ENCODE results near the gene ANKAR.
"Not testable (repeated sequence)": the region's sequence is repeated elsewhere in the genome, so short reads cannot be mapped to it uniquely, and the experiment has no call there.

ANKAR gene, protein sequence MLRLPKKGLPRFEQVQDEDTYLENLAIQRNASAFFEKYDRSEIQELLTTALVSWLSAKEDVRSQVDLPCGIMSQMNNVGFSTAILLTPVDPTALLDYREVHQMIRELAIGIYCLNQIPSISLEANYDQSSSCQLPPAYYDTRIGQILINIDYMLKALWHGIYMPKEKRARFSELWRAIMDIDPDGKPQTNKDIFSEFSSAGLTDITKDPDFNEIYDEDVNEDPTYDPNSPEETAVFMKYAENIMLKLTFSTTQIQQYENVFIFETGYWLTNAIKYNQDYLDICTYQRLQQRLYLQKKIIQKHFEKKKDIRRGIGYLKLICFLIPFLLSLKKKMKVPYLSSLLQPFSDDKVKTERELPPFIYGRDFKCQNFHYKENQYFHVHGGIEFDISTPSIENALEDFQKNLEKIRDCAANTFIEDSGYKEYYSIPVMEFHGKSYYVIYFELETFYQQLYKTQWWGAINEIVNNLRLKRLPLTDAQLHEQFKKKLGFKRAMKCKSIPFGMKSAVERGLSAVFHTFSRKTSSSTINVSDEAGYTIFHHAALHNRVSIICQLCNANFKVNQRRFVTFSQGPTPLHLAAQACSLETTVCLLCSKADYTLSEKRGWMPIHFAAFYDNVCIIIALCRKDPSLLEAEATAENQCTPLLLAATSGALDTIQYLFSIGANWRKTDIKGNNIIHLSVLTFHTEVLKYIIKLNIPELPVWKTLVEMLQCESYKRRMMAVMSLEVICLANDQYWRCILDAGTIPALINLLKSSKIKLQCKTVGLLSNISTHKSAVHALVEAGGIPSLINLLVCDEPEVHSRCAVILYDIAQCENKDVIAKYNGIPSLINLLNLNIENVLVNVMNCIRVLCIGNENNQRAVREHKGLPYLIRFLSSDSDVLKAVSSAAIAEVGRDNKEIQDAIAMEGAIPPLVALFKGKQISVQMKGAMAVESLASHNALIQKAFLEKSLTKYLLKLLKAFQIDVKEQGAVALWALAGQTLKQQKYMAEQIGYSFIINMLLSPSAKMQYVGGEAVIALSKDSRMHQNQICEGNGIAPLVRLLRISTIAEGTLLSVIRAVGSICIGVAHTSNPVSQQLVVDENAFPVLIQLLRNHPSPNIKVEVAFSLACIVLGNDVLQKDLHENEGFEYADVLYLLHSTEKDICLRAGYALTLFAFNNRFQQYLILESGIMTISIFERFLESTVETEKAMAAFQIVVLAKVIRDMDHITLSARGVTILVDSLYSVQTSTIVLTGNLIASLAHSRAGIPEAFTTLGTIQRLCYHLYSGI (N-terminal part only)

DNA sequence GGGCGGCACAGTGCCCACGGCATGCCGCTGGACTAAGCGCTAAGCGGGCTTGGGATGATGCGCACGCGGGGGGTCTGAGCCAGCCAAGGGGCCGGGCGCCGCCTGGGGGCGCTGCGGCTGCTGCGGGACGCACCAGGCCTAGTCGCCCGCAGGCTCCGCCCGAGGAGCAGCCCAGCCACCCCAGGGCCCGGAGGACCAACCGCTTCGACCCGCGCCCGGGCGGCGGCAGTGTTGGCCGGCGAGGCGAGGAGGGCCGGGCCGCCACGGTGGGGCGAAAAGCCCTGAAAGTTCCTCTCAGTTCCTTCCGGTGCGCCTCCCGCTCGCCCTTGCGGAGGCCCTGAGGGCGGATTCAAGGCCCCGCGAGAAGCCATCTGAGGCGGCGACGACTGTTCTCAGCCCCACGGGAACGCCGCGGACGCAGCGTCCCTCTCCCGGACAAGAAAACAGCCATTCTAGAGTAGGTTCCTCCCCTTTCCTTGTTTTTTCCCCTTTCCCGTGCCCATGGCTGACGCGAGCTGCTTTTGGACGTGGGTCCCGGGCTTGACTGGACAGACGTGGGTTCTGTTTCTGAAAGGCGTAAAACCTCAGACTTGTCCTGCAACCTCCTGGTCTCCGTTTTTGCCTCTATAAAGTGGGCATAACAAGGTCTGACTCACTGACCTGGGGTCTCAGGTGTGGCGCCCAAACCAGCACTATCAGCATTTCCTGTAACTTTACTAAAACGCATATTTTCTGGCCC is at the start of gene ANKAR:
Gene ANKAR, plus strand, starts transcription at position 297 of the 739 bp plus-strand sequence. CDS start 1,821 bp downstream, outside the sequence.
- peak; percentile 67 for DNase-seq

DNA sequence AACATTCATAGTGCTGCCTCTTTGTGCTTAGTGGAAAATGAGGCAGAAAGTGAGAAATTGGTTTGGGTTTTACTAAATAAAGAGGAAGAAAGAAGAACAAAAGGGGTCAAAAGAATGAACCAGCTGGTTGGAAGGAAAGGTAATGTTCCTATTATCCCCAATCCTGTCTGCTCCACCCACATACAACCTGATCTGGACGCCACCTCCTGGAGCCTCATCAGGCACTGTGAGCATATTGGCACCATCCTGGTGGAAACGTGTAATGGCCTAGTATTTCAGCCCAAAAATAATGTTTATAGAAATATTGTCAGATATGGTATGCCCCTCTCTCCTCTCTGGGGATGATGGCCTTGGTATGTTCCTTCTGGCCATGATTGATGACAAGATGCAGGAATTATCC is 48.8 kb upstream of the ANKAR start:
- no peak for DNase-seq

DNA sequence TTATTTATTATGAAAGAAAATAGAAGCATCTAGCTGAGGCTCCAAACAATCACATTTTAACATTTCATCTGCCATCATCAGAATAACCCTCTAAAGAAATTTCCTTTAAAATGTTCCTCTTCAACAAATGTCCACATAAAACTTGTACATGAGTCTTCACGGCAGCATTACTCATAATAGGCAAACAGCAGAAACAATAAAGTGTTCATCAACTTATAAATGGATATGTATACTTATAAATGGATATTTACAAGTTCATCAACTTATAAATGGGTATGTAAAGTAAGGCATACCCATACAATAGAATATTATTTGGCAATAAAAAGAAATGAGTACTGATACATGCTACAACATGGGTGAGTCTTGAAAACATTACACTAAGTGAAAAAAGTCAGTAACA is 46.7 kb upstream of the ANKAR start:
- DNase-seq, result no peak

DNA sequence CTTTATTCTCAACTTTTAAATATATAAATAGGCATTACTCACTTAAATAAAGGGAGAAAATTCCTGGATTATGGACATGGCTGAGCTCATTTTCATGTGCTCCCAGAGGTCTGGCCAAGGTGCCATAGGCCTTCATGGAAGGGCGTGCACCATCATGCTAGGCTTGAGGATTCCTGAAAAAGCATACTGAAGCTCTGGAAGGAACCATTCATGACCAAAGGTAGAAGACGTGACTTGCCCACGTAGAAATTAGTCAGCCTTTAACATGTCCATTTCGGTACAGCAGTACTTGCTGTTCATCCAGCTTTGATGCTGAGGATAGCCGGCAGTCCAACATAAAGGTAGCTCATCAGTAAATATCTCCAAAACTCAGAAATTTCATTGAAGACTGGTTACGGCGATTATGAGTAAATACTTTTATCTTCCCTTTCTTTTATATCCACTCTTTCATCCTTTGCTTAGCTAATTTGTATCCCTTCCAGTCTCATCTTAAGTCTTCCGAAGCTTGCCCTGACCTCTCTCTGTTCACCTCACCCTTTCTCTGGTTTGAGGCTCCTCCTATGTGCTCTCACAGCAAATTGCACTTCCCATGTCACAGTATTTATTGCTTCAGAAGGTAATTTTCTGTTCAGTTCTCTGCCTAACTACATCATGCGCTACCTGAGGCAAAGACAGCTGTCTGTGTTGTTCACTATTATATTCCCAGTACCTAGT is 45.5 kb upstream of the ANKAR start:
- no peak for DNase-seq

DNA sequence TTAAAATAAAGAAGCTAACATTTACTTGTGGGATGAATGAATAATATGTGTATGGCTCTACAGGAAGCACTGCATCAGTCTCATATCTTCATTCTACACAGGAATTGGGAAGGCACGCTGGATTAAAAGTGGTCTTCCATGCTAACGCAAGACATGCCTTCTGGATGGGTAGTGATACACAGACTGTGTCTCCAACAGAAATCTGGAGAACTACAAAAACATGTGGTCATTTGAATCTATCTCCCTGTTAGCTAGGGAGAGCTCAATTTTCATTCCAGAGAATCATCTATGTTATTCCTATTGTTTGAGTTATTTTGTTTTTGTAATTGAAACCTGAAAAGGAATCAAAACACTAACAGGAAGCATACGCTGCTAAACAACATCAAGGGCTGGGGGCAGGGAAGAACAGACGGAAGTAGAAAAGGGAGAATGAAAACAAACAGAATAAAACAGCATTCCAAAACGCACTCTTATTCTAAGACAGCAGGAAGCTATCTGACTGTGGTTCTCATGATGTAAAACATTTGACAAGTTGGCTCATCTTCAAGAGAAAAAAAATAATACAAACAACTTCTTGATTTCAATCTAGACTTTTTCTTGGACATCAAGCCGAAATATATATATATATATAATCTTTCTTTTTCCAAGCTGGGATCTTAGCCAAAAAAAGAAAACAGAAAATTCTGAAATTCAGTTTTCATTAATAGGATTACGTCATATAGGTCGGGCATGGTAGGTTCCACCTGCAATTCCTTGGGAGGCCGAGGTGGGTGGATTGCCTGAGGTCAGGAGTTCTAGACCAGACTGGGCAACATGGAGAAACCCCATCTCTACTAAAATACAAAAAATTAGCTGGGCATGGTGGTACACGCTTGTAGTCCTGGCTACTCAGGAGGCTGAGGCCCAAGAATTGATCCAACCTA is 44.7 kb upstream of the ANKAR start:
- no peak for DNase-seq

DNA sequence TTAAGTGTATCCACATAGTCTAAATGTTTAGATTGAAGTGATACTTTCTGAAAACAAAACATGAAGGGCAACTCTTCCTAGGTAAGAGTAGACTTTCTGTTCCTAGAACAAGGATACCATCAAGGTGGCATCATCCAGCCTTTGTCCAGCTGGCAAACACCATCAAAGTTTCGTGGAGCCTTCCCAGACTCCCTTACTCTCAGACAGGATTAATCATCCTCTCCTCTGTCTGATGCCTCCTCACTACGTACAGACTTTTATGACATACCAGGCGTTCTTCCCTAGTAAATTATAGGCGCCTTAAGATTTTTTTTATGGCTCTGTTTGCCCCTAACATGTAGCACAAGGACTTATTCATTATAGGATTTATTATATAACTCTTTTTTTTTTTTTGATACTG is 42.6 kb upstream of the ANKAR start:
- DNase-seq, result no peak

DNA sequence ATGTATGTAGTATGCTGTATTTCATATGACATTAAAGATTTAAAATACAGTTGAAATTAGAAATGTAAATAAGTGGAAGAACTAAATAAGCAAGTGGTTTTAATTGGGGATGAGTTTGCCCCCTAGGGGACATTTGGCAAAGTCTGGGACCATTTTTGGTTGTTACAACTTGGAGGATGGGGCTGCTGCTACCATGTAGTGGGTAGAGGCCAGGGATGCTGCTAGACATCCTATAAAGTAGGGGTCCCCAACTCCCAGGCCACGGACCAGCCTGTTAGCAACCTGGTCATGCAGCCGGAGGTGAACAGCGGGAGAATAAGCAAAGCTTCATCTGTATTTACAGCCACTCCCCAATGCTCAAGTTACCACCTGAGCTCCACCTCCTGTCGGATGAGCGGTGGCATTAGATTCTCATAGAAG is 41.1 kb upstream of the ANKAR start:
- DNase-seq, result no peak

DNA sequence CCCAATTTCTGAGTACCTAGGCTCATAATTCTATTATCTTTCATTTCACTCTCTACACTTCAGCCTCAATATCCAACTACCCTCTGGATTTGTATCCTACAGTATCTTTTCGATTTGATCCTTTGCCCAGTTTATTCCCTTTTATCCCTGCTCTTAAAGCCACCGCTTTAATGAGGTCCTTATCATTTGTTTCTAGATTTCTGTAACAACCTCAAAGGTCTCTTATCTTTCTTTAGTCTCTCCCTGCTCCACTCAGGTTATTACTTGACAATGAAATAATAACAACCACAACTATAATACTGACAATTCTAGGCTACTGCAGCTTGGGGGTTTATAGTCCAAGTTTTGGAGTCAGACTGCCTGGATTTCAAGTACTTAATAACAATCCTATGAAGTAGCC is 39.1 kb upstream of the ANKAR start:
- DNase-seq, result no peak

DNA sequence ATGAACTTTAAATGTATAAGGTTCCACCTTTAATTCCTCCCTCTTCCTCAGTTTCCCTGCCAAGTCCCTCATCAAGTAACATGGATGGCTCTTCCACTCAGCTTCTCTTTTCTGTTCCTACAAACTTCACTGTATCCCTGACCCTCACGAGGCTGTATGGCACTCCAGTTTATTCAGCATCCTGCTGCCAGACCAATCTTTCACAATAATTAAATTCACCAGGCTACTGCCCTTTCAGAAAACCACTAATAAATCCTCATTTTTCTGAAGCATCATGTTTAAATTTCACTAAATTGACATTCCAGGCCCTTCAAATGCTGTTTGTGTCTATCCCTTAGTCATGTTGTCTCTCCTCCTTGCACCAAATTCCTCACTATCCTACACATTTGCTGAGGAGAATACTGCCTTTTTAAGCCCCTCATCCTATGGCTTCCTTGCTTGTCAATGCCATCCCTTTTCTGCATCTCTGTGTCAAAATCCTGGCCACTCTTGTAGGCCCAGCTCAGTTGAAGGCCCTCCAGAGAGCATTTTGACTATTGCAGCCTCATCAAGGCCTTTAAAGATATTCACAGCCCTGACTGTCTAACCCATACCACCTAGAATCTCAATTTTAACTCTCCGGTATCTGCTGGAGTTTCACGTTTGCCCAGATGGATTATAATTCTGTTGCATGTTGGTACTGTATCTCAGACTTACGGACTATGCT is 36.0 kb upstream of the ANKAR start:
- DNase-seq, result no peak

DNA sequence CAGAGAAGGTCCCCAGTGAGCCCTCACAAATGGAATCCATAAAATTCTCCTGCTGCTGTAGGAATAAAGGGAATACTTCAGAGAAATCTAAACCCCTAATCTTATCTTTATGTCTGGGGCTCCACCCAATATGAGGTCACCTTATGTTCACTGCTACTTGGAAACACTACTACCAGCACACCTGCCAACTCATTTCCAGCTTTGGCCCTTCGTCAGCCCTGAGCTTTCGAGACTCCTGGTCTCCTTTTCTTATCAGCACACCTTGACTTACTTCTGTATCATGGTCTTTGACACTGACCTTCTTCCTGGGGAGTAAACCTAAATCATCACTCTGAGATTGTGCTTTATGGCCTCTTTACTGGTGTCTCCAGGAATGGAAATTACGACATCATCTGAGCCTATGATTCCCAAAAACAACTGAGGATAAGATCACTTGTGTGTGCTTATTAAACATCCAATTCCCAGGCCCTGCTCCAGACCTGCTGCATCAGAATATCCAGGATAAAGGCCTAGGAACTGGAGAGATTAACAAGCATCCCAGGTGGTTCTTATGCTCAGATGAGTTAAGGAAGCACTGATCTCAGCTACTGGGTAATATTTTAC is 35.4 kb upstream of the ANKAR start:
- DNase-seq, result no peak

DNA sequence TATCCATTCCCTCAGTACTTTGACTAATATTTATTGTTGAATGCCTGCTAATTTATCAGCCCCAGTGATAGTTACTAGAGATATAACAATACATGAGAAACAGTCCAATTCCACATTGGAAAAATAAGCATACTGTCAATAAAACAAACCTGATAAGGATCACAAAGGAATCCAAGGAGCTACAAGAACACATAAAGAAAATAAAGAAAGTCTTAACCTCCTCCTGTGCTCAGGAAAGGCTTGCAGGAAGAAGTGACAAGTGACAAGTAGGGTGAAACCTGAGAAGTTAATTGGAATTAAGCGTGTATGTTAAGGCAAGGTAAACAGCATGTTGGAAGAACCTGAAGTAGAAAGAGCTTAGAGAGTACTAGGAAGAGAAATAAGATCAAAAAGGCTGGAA is 33.5 kb upstream of the ANKAR start:
- no peak for DNase-seq

DNA sequence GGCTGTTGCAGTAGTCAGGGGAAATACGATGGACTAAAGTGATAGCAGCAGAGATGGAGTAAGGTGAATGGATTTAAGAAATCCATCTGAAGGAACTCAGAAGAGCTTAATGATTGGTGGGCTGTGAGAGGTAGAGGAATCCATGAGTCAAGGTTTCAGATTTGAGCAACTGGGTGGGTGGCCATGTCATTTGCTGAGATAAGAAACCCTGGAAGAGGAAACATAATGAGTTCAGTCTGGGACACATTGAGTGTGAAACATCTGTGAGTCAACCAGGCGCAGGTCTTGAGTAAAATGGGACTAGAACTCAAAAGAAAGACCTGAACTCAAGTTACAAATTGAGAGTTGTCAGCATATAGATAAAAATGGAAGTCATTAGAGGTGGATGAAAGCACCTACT is 32.9 kb upstream of the ANKAR start:
- DNase-seq, result no peak

DNA sequence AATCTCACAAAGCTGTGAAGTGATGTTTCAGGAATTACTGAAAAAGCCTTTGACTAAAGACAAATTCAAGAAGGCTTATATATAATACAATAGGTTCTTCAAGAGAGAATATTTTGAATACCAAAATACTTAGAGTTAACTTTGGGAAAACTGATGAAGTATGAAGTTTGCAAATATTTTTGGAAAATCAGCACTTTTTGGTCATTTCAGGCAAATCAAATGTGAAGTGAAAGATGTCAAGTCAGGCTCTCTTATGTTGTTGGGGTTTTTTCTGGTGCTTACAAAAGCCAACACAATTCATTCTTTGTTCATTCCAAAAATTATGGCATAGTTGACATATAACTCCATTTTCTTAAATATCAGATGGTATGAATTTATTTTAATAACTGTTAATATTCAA is 27.9 kb upstream of the ANKAR start:
- DNase-seq, result no peak

DNA sequence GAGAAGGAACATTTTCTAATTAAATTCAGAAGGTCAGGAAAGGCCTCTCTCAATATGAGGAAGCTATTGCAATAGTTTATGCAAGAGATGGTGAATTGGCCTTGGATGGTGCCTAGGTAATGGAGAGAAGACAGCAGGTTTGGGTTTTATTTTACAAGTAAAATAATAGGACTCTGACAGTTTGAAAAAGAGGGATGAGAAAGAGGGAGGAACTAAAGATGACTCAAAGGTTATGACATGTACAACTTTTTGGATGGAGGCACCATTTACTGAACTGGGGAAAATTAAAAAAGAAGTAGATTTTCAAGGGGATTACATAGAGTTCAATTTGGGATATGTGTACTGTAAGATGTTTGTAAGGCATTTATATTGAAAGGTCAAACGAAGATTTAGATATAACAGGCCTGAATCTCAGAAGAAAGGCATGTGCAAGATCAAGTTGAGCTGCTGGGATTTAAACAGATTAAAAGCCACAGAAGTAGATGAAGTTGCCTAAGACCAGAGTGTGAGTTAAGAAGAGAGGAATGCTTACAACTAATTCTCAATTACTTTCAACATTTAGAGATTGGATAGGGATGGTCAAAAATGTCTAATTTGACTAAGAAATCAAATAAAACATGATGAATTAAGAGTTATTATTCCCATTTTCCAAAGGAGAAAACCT is 25.5 kb upstream of the ANKAR start:
- DNase-seq, result no peak

DNA sequence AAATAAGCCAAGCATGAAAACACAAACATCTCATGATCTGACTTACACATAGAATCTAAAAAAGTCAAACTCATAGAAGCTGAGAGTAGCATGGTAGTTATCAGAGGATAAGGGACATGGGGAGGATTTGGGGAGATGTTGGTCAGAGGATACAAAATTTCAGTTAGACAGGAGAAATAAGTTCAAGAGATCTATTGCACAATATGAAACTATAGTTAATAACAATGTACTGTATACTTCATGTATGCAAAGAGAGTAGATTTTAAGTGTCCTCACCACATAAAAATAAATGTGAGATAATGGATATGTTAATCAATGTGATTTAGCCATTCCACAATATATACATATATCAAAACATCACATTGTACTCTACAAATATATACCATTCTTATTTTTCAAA is 23.2 kb upstream of the ANKAR start:
- no peak for DNase-seq

DNA sequence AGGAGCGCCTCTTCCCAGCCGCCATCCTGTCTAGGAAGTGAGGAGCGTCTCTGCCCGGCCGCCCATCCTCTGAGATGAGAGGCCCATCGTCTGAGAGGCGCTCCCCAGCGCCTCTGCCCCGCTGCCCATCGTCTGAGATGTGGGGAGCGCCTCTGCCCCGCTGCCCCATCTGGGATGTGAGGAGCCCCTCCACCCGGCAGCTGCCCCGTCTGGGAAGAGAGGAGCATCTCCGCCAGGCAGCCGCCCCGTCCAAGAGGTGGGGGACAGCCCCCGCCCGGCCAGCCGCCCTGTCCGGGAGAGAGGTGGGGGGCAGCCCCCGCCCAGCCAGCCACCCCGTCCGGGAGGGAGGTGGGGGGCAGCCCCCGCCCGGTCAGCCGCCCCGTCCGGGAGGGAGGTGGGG is 21.0 kb upstream of the ANKAR start:
- DNase-seq, result not testable (repeated sequence)

DNA sequence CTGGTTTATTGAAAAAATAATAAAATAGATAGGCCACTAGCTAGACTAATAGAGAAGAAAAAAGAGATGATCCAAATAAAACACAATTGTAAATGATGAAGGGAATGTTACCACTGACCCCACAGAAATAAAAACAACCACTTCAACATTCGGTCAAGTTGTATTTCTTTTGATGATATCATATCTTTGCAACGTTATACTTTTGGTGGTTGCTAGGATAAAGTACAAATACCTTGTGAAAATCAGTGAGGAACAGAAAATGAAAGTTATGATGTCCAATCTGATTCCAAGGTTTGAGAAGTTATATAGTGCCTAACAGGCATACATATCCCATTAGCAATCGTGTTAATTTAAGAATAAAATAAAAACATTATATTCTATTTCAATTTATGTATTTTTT is 19.8 kb upstream of the ANKAR start:
- no peak for DNase-seq

DNA sequence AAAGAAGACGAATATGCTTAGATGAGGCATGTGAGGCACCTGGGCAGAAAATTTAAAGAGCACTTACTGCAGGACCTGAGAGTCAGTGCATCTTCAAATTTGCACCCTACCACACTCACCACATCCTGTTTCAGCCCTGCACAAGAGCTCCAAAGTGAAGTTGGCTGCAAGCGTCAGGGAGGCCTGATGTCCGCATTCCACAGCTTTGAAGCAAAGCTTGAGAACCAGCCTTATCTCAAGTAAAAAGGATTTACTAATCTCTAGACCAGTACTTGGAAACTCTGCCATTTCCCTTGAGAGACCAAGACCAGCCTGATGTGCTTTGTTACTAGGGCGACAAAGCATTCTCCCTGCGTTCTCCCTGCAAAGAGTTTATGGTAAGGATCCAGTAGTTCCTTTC is 16.6 kb upstream of the ANKAR start:
- no peak for DNase-seq
